OCI-LY7 (cell line): ENCODE results near the gene KLHDC8B. TPM values are rescaled to one million over a fixed set of nuclear protein-coding genes. Genes with fewer than 3 reads are reported as not detected.

Experiments used
- Bru-seq: library from RNA; stranded (reverse); fragments of 400-500 nt; gene quantifications from one replicate; lab custom pipeline; 2021; lab: Mats Ljungman, UMichigan
- BruChase-seq, 2 experiments: library from RNA; stranded (reverse); fragments of 400-500 nt; gene quantifications; one replicate each; lab custom pipeline; 2021; lab: Mats Ljungman, UMichigan
- BruUV-seq: library from RNA; stranded (reverse); fragments of 400-500 nt; replicated peaks from 2 replicates; lab custom pipeline; 2021; lab: Mats Ljungman, UMichigan
- CTCF ChIA-PET: fragments of 300-600 bp; sonication (Branson Sonifier 250); formaldehyde crosslinking; loops from one replicate; lab custom pipeline; 2022; ENCODE audit warnings: antibody characterized with exemption; ENCODE audit not compliant: unreplicated experiment; lab: Charles Lee
- POLR2A ChIA-PET: fragments of 300-600 bp; sonication (Branson Sonifier 250); formaldehyde crosslinking; loops from one replicate; lab custom pipeline; 2022; ENCODE audit warnings: antibody characterized with exemption; lab: Charles Lee
- DNase-seq: peaks from one replicate; pipeline ENCODE4 v3.0.0-alpha.2; 2015; ENCODE audit warnings: low spot score
- H2AFZ ChIP-seq: fragments of 200-600 bp; sonication (generic), shearing (Covaris generic); 2 replicates; pipeline ENCODE4 v1.6.1; 2014; ENCODE audit warnings: mild to moderate bottlenecking, antibody characterized with exemption, low read length, moderate library complexity
- H3K27ac ChIP-seq: fragments of 200-600 bp; sonication (generic); 2 replicates; pipeline ENCODE4 v1.5.1; 2014; ENCODE audit warnings: mixed run types, low read depth, mild to moderate bottlenecking, moderate library complexity, low read length, inconsistent platforms; ENCODE audit not compliant: poor library complexity, severe bottlenecking
- H3K36me3 ChIP-seq: fragments of 200-600 bp; sonication (generic); 2 replicates; pipeline ENCODE4 v1.6.1; 2014; ENCODE audit warnings: mild to moderate bottlenecking, antibody characterized with exemption, low read length, moderate library complexity, mixed read lengths; ENCODE audit not compliant: insufficient read depth
- H3K4me1 ChIP-seq: fragments of 200-600 bp; sonication (generic); 2 replicates; pipeline ENCODE4 v1.5.1; 2014; ENCODE audit warnings: mild to moderate bottlenecking, low read length; ENCODE audit not compliant: insufficient read depth, poor library complexity, severe bottlenecking
- H3K4me2 ChIP-seq: fragments of 200-600 bp; sonication (generic); 2 replicates; pipeline ENCODE4 v1.6.1; 2014; ENCODE audit warnings: mild to moderate bottlenecking, low read length
- H3K4me3 ChIP-seq: fragments of 200-600 bp; sonication (generic); 2 replicates; pipeline ENCODE4 v1.5.1; 2014; ENCODE audit warnings: mild to moderate bottlenecking, low read depth, low read length; ENCODE audit not compliant: poor library complexity, severe bottlenecking
- H3K79me2 ChIP-seq: fragments of 200-600 bp; sonication (generic); 2 replicates; pipeline ENCODE4 v1.6.1; 2016; ENCODE audit warnings: low read depth, mild to moderate bottlenecking, low read length, moderate library complexity, mixed read lengths; ENCODE audit not compliant: insufficient read depth
- H3K9me2 ChIP-seq: fragments of 200-600 bp; sonication (generic); 2 replicates; pipeline ENCODE4 v1.6.1; 2016; ENCODE audit warnings: mild to moderate bottlenecking, low read length, mixed read lengths; ENCODE audit not compliant: insufficient read depth
- H3K9me3 ChIP-seq: fragments of 200-600 bp; sonication (generic); 2 replicates; pipeline ENCODE4 v1.6.1; 2014; ENCODE audit warnings: mild to moderate bottlenecking, mixed run types, low read length, mixed read lengths
- H4K20me1 ChIP-seq: fragments of 200-600 bp; sonication (generic); 2 replicates; pipeline ENCODE4 v1.6.1; 2014; ENCODE audit warnings: mild to moderate bottlenecking, antibody characterized with exemption, low read length, moderate library complexity, mixed read lengths; ENCODE audit not compliant: insufficient read depth
- EZH2phosphoT487 ChIP-seq: fragments of 200-600 bp; sonication (generic); IDR thresholded peaks from 2 replicates; pipeline ENCODE4 v1.6.1; 2018; ENCODE audit warnings: low read depth, borderline replicate concordance, mild to moderate bottlenecking, mixed run types, antibody characterized with exemption, low read length, moderate library complexity, mixed read lengths
- intact Hi-C: fragments of 100-400 bp; cut with micrococcal nuclease; formaldehyde crosslinking; loops from one replicate; pipeline ENCODE4 v1.10.0; 2022; ENCODE audit not compliant: unreplicated experiment
- long read RNA-seq: library from polyadenylated mRNA; stranded (forward); transcript quantifications from one replicate; pipeline ENCODE4 v2.0.0, GENCODE V29; 2022
- total RNA-seq, 2 experiments: library from RNA; depleted of rRNA in 1 of 2; stranded (reverse); fragments of >200 nt in 1 of 2; shearing (Covaris generic) in 1 of 2; gene quantifications; 2 replicates each; pipeline ENCODE4 v1.2.3, GENCODE V29; 2014 to 2022
- TF ChIP-seq, protein P1 (sequence below): fragments of 200-600 bp; sonication (generic); conservative IDR thresholded peaks from 2 replicates; pipeline ENCODE4 v1.5.1; 2014; ENCODE audit warnings: mild to moderate bottlenecking, antibody characterized with exemption, low read length, moderate library complexity, mixed read lengths

The KLHDC8B gene
- total RNA-seq (2014; rRNA removed; shearing (Covaris generic)) (0.69 TPM in 1 of 2 replicates, not detected in the other), total RNA-seq (2022) (0.91 and 1.3 TPM in 2 replicates), Bru-seq, nascent RNA (percentile 17 among the genes with signal in this experiment), BruChase-seq, experiment 1, labeled RNA remaining after a 6-hour chase (not detected), BruChase-seq, experiment 2, labeled RNA remaining after a 2-hour chase (percentile 18 among the genes with signal in this experiment)
- long read RNA-seq, partial matches to known transcripts: 0 of 2 reads
- long read RNA-seq, other reads (novel, unspliced or antisense): 2 of 2 reads

DNA sequence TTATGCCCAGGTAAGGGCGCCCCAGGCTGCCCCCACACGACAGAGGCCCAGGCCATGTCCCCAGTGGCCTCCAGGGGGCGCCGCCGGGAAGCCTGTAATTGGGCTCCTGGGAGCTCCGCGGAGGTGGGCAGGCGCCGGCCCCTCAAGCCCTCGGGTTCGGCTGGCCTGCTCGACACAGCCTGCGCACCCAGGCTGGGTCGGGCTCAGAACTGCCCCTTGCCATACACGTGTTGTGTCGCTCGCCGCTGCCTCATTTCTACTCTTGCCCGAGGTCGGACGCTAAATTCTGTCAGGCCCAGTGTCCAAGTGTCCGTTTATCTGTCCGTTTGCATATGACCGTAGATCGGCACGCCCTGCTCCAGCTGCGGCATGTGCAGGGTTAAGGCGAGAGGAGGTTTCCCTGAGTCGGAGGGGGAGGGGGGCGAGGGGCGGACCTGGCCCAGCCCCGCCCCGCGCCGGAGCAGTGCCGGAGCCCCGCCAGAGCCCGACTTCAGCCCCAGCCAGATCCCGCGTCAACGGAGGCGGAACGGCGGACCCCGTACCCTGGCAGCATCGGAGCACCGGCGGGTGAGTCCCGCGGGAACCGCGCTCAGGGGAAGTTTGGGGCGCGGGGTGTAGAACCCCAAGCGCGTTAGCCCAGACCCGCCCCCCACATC is at the start of gene KLHDC8B:
Gene KLHDC8B, plus strand, starts transcription at position 480 of the 656 bp plus-strand sequence. CDS start 1,172 bp downstream, outside the sequence.
- no TSS peak for BruUV-seq
- peak; percentile 76 for DNase-seq
- H3K9me2 ChIP-seq: no peaks in the 10 kb centered on the region
- ChIA-PET CTCF (no interaction called here), POLR2A (no interaction called here)
- H3K4me3 ChIP-seq: peak within 1 kb of the TSS; percentile 60
- peak within 1 kb of the TSS; percentile 79 for H3K4me2 ChIP-seq
- peak within 1 kb of the TSS; percentile 76 for H2AFZ ChIP-seq
- intact Hi-C loops: loop anchor here (1.0 kb wide), 1 partner anchor 278 kb away; no protein-coding TSS in a partner anchor
- peaks cover 11% of the 10 kb centered on the region for H3K4me1 ChIP-seq
- no peaks in the 10 kb centered on the region for H4K20me1 ChIP-seq
- no peak for TF ChIP-seq EZH2phosphoT487
- TF ChIP-seq, protein P1, sequence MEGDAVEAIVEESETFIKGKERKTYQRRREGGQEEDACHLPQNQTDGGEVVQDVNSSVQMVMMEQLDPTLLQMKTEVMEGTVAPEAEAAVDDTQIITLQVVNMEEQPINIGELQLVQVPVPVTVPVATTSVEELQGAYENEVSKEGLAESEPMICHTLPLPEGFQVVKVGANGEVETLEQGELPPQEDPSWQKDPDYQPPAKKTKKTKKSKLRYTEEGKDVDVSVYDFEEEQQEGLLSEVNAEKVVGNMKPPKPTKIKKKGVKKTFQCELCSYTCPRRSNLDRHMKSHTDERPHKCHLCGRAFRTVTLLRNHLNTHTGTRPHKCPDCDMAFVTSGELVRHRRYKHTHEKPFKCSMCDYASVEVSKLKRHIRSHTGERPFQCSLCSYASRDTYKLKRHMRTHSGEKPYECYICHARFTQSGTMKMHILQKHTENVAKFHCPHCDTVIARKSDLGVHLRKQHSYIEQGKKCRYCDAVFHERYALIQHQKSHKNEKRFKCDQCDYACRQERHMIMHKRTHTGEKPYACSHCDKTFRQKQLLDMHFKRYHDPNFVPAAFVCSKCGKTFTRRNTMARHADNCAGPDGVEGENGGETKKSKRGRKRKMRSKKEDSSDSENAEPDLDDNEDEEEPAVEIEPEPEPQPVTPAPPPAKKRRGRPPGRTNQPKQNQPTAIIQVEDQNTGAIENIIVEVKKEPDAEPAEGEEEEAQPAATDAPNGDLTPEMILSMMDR: peak; percentile 91
- no peaks in the 10 kb centered on the region for H3K36me3 ChIP-seq
- no peaks in the 10 kb centered on the region for H3K79me2 ChIP-seq
- H3K27ac ChIP-seq: no peak within 1 kb of the TSS
- H3K9me3 ChIP-seq: peaks cover 4% of the 10 kb centered on the region; the same call in 1 of the 2 replicates

DNA sequence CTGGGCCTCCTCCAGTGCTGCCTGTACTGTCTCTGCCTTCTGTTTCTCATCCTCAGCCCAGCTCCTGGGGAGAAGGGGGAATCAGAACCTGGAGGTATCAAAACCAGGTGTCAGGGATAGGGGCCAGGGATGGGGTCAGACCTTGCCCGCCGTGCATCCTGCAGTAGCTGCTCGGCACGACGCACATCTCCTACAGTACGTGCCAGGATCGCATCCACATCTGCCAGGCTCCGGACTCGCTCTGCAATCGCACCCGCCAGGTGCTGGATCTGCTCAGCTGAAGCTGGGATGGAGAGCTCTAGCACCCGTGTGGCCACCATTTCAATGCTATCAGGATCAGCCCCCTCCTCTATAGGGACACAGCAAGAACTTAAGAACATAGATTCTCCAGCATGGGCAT is 49.4 kb upstream of the KLHDC8B start:
- Histone ChIP-seq H3K4me1 (peaks cover 22% of the 10 kb centered on the region), H3K9me2 (no peaks in the 10 kb centered on the region), H2AFZ (no peak overlapping the region), H3K9me3 (no peaks in the 10 kb centered on the region), H4K20me1 (no peaks in the 10 kb centered on the region), H3K4me2 (no peak overlapping the region), H3K4me3 (no peak overlapping the region), H3K79me2 (peaks cover 18% of the 10 kb centered on the region), H3K27ac (no peak overlapping the region), H3K36me3 (peaks cover 20% of the 10 kb centered on the region)
- intact Hi-C loops: no loop called here
- ChIA-PET POLR2A (interaction anchor here (1.6 kb wide), 1 partner anchor 18 kb away, joined by 4 read pairs; the partner anchor contains the start of gene QARS1), CTCF (no interaction called here)
- TF ChIP-seq, protein P1: no peak
- no peak for TF ChIP-seq EZH2phosphoT487
- BruUV-seq: no TSS peak
- no peak for DNase-seq
